GM06990 (cell line): ENCODE measurements around the gene HS6ST3.

ENCODE experiments used
- DNase-seq: peaks from one replicate; pipeline ENCODE4 v3.0.0-alpha.2; 2011; ENCODE audit not compliant: insufficient read length; ENCODE audit errors: extremely low read depth
- H3K27me3 ChIP-seq: replicated peaks from 2 replicates; pipeline ENCODE4 v1.6.0; 2011; ENCODE audit warnings: low read length; ENCODE audit not compliant: control insufficient read depth, insufficient read depth
- H3K36me3 ChIP-seq: 2 replicates; pipeline ENCODE4 v1.5.1; 2011; ENCODE audit warnings: low read length; ENCODE audit not compliant: control insufficient read depth, insufficient read depth
- H3K4me3 ChIP-seq: replicated peaks from 2 replicates; pipeline ENCODE4 v1.5.1; 2011; ENCODE audit warnings: low read depth, mild to moderate bottlenecking, control low read depth, low read length
- CTCF ChIP-seq: IDR thresholded peaks from 2 replicates; pipeline ENCODE4 v1.5.1; 2011; ENCODE audit warnings: low read length, control low read depth, mild to moderate bottlenecking, inconsistent platforms; ENCODE audit not compliant: insufficient read depth, poor library complexity, severe bottlenecking

The HS6ST3 gene

GRCh38 chr13:96629331-96629730 lies 539.4 kb downstream of the HS6ST3 start:
- Histone ChIP-seq H3K4me3 (no peak overlapping the region), H3K36me3 (no peaks in the 10 kb centered on the region), H3K27me3 (no peaks in the 10 kb centered on the region)
- no peak for DNase-seq
- TF ChIP-seq CTCF: no peak

GRCh38 chr13:96632536-96633320 lies 542.8 kb downstream of the HS6ST3 start:
- TF ChIP-seq CTCF: no peak
- Histone ChIP-seq H3K4me3 (no peak overlapping the region), H3K36me3 (no peaks in the 10 kb centered on the region), H3K27me3 (no peaks in the 10 kb centered on the region)
- no peak for DNase-seq

GRCh38 chr13:96636001-96636709 lies 546.2 kb downstream of the HS6ST3 start:
- no peak for TF ChIP-seq CTCF
- no peak overlapping the region for H3K4me3 ChIP-seq
- H3K36me3 ChIP-seq: no peaks in the 10 kb centered on the region
- no peaks in the 10 kb centered on the region for H3K27me3 ChIP-seq
- DNase-seq: no peak

GRCh38 chr13:96637039-96637438 lies 547.1 kb downstream of the HS6ST3 start:
- Histone ChIP-seq H3K36me3 (no peaks in the 10 kb centered on the region), H3K4me3 (no peak overlapping the region), H3K27me3 (no peaks in the 10 kb centered on the region)
- TF ChIP-seq CTCF: no peak
- no peak for DNase-seq

- Histone ChIP-seq H3K27me3 (no peaks in the 10 kb centered on the region), H3K36me3 (no peaks in the 10 kb centered on the region), H3K4me3 (no peak overlapping the region)
- no peak for TF ChIP-seq CTCF
- no peak for DNase-seq
Observed at GRCh38 chr13:96646101-96646500, 556.2 kb downstream of the HS6ST3 start.
